NCI-H1930 (cell line): ENCODE data around the gene HNRNPA0.

ENCODE experiments used
- DNase-seq, 2 experiments: peaks; one replicate each; lab custom pipeline; 2025; lab: John Stamatoyannopoulos, UW

The HNRNPA0 gene

DNA sequence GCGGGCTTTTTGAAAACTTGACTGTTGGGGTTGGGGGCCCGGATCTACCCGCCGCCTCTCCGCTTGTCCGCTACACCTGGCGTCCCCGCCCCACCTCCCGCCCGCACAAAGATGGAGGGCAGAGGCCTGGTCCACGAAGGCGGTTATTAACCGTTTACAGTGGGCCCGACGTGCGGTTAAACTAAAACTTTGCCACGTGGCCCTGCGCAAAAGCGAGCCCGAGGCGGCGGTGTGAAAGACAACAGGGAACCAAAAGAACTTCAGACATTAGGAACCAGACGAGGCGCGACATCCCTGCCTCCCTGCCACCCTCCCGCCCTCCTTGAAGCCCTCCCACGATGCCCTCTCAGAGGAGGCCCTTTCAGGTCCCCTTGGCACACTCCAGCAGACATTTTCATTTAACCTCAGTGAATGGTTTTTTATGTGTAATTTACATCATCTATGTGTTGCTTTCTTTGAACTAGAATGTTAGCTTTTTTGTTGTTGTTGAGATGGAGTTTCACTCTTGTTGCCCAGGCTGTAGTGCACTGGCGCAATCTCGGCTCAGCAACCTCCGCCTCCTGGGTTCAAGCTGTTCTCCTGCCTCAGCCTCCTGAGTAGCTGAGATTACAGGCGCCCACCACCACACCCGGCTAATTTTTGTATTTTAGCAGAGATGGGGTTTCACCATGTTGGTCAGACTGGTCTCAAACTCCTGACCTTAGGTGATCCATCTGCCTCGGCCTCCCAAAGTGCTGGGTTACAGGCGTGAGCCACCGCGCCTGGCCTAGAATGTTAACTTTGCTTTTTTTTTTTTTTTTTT, 999 bp upstream of the HNRNPA0 start:
- DNase-seq, result no peak

DNA sequence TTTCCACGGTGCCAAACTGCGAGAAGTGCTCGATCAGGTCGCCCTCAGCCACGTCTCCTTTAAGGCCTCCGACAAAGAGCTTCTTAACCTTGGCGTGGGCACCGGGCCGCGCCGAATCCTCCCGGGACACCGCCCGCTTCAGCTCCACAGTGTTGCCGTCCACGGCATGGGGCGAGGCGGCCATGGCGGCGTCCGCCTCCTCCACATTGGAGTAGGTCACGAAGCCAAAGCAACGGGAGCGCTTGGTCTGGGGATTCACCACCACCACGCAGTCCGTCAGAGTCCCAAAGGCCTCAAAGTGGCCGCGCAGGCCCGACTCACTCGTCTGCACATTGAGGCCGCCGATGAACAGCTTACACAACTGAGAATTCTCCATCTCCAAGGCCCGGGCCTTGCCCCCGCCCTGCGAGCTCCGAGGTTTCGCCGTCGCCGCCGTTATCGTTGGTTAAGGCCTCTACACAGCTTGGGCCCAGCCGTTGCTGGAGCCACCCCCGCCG, 424 bp downstream of the HNRNPA0 start:
- DNase-seq, result no peak

DNA sequence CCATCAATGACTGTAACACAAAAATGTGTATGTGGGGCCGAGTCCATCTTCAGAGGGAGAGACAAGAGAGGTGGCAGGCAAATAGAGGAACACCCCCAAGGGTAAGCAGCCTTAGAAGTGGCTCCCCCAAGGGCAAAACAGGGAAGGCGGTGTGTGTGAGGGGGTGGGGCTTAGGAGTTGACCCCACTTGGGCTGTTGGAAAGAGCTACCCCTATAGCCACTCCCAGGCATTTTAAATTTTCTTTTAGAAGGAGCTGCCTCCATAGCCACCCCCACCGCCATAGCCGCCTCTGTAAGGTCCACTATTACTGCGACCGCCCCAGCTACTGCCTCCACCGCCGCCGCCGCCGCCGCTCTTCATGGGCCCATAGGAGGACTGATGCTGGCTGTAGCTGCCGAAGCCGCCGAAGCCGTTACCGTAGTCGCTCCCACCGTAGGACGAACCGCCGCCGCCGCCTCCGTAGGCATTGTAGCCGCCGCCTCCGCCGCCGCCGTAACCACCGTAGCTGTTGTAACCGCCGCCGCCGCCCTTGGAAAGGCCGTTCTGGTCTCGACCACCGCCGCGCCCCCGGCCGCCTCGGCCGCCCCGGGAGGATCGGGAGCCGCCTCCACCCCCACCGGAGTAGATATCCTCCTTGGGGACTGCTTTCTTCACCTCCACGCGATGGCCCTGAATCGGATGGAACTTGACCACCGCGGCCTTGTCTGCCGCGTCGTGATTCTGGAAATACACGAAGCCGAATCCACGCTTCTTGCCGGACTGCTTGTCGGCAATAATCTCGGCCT, 1.1 kb downstream of the HNRNPA0 start:
- DNase-seq, result no peak

DNA sequence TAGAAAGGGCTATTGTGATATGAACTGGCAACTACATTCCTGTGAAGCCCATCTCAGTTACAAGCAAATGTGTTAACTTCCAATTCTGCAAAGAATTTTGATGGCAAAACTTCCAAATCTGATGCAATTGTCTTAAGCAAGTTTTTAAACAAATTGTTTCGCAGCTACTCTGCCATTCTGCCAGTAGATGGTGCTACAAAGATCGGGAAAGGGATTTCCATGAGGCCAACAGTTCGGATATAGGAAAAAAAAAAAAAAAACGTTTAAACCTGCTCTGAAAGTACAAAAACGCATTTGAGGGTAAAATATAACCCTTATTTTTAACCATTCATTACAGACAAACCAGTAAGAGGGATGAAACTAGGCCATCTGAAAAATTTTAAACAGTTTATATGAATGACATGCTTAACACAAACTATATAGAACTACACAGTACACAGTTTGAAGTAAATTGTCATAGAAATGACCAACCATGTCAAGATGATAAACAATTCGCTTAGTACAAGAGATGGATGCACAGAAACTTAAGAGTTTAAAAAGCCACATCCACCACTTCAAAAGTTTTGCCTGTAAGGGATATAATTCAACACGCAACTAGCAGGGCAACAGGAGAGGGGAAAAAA, 2.2 kb downstream of the HNRNPA0 start:
- DNase-seq, result no peak

DNA sequence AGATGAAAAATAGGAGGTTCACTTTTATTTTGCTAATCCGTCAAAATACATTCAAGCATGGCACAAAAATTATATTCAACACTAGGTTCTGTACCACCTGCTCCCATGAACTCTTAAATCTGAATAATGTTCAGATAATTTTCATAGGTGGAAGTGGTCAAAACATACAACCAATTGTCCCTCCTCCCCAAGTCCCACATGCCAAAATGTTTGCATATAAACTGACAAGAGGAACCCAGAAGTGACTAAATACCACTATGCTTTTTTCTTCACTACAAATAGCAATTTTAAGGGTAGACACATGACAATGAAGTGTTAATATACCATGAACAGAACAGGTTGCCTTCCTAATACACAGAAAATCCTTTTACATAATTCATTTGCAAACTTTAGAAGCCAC, 3.7 kb downstream of the HNRNPA0 start:
- no peak for DNase-seq

DNA sequence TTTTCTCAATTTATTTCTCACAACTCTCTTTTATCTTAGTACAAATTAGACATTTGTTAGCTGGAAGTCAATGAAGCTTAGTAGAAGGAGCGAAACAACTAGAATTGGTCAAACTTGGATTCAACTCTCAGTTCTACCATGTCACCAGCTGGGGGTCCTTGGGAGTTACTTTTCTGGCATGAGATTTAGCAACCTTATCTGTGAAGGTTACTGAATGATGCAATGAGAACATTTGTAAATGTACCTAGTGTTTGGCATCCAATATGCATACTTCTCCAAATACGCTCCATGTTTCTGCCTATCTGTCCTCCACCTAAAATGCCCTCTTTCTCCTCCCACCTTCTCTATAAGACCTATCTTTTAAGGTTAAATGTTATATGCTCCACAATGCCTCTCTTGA, 6.3 kb downstream of the HNRNPA0 start:
- DNase-seq, result no peak

DNA sequence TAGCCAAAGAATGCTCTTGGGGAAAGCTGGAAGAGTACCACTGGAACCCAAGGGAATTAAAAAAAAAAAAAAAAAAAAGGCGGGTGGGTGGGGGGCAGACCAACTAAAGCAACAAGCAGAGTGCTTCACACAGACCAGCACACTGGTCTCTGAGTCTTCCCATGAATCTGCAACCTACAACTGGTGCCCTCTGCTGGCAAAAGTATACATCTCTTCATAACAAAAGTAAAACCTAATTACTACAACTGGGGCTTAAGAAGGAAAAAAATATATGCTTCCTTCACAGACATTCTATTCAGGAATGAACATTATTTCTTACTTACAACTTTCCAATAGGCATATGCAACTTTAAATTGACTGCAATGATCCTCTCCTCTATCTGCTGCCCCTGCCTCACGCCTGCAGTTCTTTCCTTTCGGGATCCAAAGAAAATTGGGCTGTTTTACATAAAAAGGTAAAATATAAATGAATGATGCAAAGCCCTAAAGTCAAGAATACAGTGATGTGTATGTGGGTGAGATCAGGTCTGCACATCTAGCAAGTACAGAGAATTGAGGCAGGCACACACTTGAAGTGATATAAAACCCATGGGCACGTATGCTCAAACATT, 11.0 kb downstream of the HNRNPA0 start:
- peak; percentile 9 to 37 for DNase-seq

DNA sequence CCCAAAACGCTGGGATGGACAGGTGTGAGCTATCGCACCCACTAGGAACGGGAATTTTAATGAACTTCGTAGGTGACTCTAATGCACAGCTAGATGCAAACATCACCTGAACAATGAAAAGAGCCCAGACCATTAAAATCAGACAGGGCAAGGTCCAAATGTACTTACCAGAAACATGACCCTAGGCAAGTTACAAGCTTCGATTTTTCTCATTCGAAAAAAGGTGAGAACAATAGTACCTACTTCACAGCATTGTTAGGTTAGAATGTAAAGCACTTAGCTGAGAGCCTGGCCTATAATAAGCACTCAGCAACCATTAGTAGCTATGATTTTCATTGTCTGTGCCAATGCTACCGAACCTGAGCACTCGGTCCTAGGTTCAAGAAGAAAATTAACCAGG, 12.4 kb downstream of the HNRNPA0 start:
- no peak for DNase-seq

DNA sequence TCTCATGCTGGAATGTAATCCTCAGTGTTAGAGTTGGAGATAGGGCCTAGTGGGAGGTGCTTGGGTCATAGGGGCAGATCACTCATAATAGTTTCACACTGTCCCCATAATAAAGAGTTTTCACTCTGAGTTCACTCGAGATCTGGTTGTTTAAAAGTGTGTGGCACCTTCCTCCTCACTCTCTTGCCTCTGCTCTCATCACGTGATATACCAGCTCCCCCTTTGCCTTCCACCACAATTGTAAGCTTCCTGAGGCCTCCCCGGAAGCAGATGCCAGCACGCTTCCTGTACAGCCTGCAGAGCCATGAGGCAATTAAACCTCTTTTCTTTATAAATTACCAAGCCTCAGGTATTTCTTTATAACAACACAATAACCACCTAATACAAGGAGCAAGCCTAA, 14.4 kb downstream of the HNRNPA0 start:
- DNase-seq, result no peak

DNA sequence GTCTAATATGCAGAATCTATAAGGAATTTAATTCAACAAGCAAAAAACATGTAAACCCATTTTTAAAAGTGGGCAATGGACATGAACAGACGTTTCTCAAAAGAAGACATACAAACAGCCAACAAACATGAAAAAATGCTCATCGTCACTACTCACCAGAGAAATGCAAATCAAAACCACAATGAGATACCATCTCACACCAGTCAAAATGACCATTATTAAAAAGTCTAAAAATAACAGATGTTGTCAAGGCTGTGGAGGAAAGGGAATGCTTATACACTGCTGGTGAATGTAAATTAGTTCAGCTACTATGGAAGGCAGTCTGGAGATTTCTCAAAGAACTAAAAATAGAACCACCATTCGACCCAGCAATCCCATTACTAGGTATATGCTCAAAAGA, 15.2 kb downstream of the HNRNPA0 start:
- no peak for DNase-seq

DNA sequence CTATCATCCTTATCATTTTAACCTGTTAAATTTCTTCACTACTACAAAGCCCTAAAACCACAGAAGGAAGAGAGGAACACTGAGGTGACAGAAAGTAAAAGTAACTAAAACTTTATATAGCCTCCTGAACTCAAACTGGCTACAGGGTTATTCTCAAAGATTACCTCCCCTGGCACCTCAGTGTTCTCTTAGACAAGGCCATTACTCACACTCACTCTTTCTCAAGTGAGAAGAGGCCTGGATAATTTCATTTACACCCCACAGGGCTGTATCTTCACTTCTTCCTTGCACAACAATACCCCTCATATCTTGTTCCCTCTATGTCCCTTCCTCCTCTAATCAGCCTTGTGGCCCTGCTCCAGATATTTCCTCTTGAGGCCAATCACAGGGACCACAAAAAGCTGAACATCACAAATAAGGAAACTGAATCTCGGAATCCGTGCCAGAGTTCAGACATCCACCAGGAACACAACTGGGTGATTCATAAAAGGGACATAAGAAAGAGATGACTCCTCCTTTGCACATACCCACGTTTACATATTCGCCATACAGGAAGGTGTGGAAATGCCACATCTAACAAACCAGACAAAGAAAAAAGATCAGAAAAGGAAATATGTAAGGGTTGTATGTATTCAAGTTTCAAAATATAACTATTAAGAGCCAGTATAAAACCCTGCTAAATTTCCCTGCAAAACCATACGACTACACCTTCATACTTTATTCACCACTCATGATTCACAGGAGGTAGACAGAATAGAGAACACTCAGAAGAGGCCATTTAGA, 16.6 kb downstream of the HNRNPA0 start:
- no peak for DNase-seq

DNA sequence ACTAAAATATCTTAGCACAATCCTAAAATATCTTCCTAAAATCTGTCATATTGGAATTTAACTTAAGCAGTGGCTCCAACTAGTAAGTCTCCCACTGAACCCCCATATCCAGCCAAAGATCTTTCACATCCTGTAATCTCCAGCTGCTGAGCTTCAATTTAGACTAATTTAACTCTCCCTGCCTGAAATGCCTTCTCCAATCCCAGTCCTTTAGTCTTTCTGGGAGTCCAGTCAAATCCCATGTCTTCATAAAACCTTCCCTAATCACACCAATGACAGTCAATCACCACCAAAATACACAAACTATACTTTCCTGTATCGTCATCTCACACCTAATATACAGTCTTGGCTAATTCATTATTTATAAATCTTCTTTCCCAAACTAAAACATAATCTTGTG, 17.7 kb downstream of the HNRNPA0 start:
- DNase-seq, result no peak

DNA sequence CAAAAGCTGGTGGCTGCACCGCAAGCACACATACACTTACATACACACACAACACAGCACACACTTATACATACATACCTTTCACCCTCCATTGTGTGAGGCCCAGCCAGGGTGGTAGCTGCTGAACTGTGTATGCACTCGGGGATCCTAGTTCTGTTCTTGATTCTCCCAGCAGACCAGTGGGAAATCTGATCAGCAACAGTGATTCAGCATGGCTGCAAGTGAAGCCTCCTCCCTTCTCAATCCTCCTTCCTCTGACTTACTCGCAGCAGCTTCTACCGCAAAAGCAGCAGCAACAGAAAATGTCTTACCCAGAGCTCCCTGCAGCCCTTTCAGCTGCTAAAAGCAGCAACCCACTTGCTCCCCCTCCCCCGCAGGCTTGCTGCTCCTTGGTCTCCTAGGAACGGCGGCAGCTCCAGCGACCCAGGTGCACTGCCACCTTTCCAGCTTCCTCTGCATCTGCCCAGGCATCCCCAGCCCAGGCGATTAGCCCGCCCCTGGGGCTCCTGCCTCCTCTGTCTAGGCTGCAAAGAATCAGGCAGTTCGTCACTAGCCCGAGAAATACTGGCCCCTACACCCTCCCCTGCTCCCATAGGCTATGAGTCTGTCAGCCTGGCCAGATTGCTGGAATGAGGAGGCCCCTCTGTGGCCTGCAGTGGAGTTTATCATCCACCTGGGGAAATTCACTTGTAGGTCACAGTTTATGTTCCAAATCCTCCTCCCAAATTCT, 18.4 kb downstream of the HNRNPA0 start, which contains the start of gene KLHL3:
Gene KLHL3, minus strand, starts transcription at position 535 of the 730 bp plus-strand sequence. Its CDS starts 443 bp downstream, at position 92.
- no peak for DNase-seq

DNA sequence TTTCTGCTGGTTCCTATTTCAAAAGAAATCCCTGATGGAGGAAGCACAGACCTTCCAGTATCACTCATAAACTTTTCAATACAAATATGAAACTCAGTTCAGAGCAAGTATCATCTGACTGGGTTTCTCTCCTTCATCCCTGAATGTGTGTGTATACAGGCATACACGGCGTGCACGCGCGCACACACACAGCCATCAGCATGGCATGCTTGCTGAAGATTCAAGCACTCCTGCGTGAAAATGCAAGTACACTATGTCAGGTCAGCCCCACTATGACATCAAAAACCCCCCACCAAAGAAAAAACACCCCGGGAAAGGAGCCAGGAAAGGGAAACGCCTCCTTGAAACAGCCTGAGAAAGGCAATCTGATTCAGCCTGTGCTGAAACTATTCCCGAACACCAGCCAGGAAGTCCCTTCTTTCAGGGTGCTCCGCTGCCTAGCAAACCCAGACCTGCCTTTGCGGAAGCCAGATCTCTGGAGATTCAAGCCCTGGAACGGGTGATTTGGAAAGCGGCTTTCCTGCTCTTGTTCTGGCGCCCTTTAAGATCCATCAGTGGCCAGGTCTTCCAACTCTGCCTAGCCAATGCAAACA, 19.1 kb downstream of the HNRNPA0 start:
- DNase-seq, result no peak

DNA sequence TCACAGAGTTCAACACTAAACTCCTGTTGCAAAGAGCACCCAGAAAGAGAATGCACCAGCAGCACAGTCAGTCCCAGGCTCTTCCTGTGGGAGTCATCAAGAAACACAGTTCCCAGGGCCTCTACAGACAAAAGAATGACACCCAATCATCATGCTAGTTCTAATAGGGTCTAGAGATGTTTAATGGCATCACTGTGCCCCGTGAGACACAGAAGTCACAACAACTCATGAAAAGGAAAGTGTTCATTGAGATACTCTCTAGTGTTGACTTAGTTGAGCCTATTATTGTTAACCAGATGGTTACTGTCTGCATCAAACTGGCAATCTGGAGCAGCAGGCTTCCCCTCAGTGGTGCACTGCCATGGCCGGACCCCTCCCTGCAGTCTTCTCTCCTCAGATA, 19.8 kb downstream of the HNRNPA0 start:
- DNase-seq, result no peak

DNA sequence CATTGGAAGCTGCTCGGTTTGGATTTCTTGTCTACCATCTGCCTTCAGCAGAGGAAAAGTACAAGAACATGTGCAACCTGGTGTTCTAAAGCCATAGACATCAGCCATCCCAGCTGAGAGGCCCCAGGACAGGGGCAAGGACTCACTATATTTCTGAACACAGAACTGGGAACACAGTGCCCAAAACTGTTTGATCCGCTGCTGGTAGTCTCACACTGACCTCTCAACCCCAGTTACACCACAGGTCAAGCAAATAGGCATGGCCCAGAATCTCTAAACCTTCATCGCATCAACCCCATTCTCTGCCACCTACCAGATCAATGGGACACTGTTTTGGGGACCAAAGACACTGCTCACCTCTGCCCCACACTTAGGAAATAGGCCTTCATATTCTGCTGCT, 20.2 kb downstream of the HNRNPA0 start:
- no peak for DNase-seq

DNA sequence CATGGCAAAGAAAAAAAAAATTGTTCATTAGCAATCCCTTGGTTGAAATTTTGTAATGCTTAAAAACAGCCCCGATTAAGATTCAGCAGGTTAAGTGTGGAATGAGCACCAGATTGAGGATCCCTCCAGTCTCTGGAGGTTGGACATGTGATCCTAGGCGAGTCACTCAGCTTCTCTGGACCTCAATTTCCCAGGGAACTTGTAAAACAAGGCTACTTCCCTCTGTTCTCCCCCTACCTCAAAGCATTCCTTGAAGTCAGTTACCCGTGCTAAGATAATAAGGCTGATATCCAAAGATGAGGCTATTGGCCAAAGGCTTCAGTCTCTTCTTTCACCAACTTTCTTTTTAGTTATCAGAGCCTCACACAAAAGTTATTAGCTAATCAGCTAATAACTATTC, 21.2 kb downstream of the HNRNPA0 start:
- no peak for DNase-seq

DNA sequence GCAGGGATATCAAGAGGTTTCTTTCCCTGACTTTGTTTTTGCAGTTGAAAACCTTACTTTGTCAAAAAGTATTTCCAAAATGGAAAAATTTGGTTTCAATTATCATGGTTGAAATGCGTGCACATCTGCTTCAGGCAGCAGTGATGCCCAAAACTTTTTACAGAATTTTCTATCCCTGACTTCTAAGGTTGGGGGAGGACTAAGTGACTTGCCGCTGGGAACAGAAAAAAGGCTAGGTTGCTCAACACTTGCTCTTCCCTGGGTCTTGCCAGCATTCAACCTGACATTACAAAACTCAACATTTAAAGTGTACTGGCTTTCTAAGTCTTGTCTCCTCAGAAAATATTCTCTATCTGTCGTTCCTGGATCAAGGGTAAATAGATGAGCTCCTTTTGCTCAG, 23.0 kb downstream of the HNRNPA0 start:
- no peak for DNase-seq

DNA sequence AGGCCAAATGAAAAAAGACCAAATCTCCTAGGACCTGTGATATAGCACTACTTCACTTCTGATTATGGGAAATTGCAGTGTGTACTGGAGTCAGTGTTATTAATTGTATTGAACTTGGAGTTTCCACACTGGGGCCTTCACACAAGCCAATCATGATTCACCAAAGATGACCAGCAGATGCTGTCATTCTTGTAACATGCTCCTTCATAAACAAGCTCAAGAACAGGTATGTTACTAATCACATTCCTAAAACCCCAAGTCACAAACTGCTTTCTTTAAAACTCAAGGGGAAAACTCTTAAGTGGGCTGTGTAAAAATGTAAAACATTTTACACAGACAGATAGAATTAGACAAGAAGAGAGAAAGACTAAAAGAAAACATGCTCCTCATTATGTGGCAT, 23.8 kb downstream of the HNRNPA0 start:
- no peak for DNase-seq

DNA sequence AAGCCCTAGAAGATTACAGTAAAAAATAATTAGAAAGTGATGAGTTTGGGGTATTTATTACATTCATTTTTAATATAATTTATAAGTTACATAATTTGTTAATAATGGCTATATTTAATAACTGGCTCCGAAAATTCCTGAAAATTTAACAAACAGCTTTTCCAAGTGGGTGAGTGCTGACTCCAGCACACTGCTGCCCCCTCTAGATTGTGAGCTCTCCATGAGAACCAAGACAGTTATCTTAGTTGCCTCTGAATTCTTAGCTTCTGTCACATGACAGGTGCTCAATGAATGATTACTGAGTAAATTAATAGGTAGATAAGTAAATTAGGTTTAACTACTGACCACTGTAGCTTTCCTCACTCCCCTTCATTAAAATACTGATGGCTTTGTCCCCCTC, 26.1 kb downstream of the HNRNPA0 start:
- no peak for DNase-seq
